Transverse colon (tissue), 3 donors: Measurements from ENCODE around the gene STXBP3.

Experiments
- POLR2A ChIP-seq: fragments of 450-650 bp; IDR thresholded peaks from one replicate; pipeline ENCODE4 v1.6.1; 2016; ENCODE audit warnings: antibody characterized with exemption, mild to moderate bottlenecking, moderate library complexity
- POLR2AphosphoS5 ChIP-seq, 3 donors: sonication (generic); formaldehyde crosslinking; IDR thresholded peaks; one replicate each; pipeline ENCODE4 v1.6.1; 2016; ENCODE audit warnings: antibody characterized with exemption in 3 of 3

DNA sequence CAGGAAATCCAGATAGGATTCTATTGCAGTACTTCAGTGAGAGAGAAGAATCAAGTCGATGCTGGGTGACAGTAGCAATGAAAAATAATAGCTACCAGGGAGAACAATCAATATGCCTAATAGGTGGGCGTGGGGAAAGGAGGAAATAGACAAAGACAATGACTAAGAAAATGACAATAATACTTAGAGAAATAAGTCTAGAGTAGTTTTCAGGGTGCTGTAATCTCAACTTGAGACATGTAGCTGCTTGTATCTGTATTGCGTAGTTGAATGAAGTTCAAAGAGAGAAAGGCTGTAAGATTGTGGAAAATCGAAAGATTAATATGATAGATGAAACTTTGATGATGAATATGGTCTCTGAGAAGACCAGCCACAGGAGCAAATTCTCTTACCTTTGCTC is 2.6 kb downstream of the STXBP3 start:
- TF ChIP-seq POLR2A (no peak), POLR2AphosphoS5 (IDR thresholded peaks at IDR 0.05) (no peak)
